Activated CD8-positive, alpha-beta memory T cell treated with anti-CD3 and anti-CD28 coated beads for 4 hours (primary cell): Measurements from ENCODE around the gene TDP1.
"Not testable (repeated sequence)": the region's sequence is repeated elsewhere in the genome, so short reads cannot be mapped to it uniquely, and the experiment has no call there.

Source experiments
- DNase-seq, 2 donors: peaks; one replicate each; pipeline ENCODE4 v3.0.0-alpha.2; 2020; ENCODE audit warnings: low read depth in 2 of 2

The TDP1 gene

DNA sequence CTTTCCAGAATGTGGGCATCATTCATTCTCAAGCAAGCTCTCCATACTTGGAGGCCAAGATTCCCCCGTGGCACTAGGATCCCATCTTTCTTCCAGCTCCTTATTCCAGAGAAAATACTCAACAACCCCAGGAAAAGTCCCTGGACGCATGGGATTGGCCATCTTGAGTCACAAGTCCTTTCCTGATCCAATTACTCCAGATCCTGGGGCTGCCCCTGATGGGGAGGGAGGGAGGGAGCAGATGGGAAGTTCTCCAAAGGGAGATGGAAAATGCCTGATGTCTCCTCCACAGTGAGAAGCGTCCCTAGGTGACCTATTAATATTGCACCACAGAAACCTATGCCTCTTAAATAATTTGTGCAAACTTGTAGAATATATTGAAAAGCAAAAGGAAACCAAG, 93.7 kb downstream of the TDP1 start:
- DNase-seq, result no peak

- DNase-seq, result no peak
These were observed 94.5 kb downstream of the TDP1 start for GRCh38 chr14:90050271-90050670.

DNA sequence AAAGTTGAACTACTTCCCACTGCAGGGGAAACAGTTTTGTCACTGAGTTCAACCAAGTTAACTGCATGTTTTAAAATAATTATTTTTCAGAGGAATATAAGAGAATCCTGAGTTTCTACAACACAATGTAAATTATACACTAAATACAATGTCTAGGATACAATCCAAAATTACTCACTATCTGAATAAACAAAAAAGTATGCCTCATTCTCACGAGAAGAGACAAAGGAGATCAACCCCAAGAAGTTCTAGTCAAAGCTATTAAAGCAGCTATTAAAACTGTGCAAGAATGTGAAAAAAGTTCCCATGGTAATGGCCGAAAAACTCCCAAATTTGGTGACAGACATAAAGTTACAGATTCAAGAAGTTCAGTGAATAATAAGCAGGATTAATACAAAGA, 97.3 kb downstream of the TDP1 start:
- DNase-seq, result no peak

DNA sequence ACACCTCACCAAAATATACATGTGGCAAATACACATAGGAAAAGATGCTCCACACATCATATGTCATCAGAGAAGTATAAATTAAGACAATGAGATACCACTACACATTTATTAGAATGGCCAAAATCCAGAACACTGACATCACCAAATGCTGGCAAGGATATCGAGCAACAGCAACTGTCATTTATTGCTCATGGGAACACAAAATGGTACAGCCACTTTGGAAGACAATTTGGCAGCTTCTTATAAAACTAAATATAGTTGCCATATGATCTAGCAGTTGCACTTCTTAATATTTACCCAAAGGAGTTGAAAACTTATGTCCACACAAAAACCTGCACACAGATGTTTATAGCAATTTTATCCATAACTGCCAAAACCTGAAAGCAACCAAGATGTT, 99.1 kb downstream of the TDP1 start:
- no peak for DNase-seq

GRCh38 chr14:90056826-90057225, 101.1 kb downstream of the TDP1 start:
- DNase-seq, result no peak

- DNase-seq, result no peak
These were observed 103.2 kb downstream of the TDP1 start for GRCh38 chr14:90058876-90059458.

DNA sequence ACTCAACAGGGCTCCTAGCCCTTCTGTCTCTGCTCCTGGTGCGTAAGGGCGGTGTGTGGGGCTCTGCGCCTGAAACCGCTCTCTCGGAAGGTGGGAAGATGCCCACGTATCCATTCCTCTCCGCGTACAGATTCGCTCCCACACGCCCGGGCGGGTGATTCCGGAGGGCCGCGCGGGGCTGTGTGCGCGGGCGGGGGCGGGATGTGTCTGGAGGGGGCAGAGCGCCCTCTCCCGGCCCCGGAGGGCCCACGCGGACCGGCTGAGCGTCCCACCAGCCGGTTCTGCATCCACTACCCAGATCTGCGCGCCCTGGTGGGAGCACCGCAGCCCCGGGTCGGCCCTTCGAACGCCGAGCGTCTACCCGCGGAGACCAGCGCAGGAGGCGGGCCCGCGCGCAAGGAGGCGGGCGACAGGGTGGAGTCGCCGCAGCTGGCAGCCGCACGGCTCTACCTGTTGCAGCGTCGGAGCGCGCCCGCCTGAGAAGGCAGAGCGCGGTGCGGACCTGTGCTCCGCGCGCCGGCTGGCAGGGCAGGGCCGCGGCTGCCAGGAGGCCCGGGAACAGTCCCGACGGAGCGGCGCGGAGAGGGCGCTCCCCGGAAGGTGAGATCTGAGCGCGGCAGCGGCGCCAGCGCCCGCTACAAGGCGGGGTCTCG, 104.7 kb downstream of the TDP1 start:
- peak; percentile 10 to 15 for DNase-seq

DNA sequence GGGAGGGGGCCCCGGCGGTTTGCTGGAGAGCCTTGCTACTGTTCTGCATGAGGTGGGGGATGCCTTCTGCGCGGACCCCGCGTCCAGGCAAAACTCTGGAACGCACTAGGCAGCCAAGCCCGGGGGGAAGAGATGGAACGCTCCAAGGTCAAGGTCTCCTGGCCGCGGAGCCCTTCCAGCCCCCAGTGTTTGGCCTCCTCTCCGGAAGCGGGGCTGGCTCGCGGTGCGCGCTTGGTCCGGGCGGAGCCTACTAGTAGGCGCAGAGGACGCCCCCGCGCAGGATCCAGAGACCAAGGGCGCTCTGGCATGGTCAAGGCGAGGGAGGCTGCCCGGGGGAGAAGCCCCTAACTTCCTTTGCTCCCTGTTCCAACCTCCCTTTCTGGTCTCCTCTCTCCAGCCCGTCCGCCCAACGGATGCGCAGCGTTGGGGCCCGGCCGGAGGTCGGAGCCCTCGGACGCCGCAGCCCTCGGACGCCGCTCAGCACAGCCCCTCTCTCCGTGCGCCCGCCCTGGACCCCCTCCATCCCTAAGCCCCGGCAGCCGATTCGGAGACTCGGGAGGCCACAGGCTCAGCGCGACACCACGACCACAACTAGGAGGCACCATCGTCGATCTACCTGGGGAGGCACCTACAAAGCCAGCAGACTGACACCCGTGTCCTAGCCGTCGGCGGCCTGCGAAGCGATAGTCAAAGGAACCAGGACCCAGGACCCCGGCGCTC, 105.4 kb downstream of the TDP1 start:
- DNase-seq, result no peak

- DNase-seq, result no peak
These were observed 106.0 kb downstream of the TDP1 start, which contains the start of gene KCNK13 for GRCh38 chr14:90061685-90062126. KCNK13 (plus strand) TSS chr14:90061994; CDS start chr14:90062206, 212 bp downstream.

GRCh38 chr14:90062127-90062794, 106.5 kb downstream of the TDP1 start:
- DNase-seq, result no peak

DNA sequence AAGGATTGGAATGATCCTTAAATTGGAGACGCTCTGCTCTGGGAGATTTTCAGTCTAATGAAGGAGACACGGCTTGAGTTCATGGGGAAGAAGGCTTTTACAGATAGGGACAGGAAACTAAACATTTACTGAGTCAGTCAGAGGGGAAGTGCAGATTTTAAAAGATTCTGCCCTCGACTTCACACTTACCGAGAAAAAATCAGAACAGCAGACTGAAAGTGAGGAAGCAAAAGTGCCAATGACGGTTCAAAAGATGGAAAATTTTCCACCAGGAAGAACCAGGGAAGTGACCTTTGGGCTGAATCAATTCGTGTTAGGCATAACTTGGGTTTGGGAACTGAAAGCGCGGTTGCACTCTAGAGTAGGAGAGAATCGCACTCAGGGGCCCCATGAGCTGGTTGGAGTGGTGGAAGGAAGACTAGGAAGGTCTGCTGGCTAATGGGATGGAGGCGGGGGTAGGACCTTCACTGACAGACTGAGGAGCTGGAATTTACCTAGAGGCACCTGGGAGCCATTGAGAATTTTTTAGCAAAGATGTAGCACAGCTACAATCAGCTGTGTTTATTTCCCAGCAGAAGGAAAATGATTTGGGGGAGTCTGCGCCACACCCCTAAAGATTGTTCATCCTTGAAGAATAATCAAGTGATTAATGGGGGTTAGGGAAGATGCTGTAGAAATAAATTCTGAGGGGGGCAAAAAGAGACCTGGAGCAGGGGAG, 107.3 kb downstream of the TDP1 start:
- no peak for DNase-seq

- DNase-seq, result no peak
These were observed 116.6 kb downstream of the TDP1 start for GRCh38 chr14:90072350-90072749.

DNA sequence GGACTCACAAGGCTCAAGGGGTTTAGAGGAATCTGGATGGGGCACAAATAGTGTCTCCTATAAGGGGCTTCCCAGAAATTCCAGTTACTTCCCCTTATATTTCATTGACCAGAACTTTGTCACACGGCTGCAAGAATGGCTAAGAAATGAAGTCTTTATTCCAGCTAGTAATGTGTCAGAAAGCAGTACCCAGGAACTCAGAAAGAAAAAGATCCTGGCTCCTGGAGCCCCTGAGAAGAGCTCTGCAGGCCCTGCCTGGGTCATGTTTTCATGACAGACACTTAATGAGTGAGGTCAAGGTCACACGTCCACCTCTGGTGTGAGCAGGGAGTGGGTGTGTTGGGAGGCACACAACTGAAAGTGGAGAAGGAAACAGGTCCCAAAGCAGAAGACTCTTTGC, 123.8 kb downstream of the TDP1 start:
- no peak for DNase-seq

- DNase-seq, result no peak
These were observed 131.7 kb downstream of the TDP1 start for GRCh38 chr14:90087433-90087832.

- no peak for DNase-seq
These were observed 132.4 kb downstream of the TDP1 start for GRCh38 chr14:90088176-90088575.

DNA sequence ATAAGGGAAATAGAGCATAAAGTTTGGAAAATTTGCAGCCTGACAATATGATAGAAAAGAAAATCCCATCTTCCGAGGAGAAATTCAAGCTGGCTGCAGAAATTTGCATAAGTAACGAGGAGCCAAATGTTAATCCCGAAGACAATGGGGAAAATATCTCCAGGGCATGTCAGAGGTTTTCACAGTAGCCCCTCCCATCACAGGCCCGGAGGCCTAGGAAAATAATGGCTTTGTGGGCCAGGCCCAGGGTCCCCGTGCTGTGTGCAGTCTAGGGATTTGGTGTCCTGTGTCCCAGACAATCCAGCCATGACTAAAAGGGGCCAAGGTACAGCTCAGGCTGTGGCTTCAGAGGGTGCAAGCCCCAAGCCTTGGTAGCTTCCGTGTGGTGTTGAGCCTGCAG, 133.8 kb downstream of the TDP1 start:
- not testable (repeated sequence) for DNase-seq

DNA sequence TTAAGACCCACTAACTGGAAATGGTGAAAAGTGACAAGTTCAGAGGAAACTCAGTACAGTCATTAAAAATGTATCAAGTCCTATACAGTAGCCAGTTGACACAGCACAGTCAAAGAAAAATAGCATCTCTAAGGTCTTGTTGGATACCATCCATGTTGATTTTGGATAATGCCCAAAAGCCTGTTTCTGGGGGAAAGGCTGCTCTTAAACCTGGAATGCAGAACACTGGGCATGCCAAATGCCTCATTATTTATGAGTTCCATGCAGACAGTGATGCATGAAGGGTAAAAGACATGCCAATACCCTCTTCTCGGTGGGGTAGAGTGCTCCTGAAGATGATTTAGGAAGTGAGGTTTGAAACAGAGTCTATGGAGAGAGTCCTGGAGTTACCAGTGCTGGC, 135.7 kb downstream of the TDP1 start:
- DNase-seq, result no peak

- no peak for DNase-seq
These were observed 138.3 kb downstream of the TDP1 start for GRCh38 chr14:90093942-90094595.
